Activated T-cell treated with anti-CD3 and anti-CD28 coated beads for 1 hour (primary cell): ENCODE results near the gene HHAT.

Experiments used
- DNase-seq: peaks from one replicate; pipeline ENCODE4 v3.0.0-alpha.2; 2020; ENCODE audit warnings: low read depth

The HHAT gene

DNA sequence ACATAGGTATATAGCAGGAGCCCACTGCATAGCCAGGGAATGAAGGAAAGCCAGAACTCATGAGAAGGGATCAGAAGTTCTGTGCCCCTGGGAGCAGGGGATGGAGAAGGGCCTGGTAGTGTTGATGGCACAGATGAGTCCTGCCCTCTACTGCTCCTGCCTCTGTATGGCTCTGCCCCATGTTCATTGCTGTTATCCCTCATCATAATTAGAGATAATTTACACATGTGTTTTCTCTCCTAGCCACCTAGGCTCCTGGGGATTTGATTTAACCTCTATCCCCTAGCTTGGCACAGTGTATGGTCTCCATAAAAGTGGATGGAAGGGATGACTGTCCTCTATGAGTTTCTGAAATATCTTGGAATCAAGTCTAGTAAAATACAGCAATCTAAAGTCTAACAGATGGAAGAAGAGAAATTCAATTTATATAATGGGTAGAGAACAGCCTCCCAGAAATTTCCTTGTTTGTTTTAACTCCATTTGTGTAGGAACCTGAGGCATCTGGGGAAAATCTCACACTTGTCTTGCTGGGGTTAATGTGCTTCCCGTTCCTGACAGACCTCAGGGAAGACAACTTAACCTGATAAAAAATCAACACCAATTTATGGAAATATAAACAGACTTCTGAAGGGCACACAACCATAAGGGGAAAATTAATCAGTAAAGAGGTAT, 393.8 kb downstream of the HHAT start:
- DNase-seq, result no peak

DNA sequence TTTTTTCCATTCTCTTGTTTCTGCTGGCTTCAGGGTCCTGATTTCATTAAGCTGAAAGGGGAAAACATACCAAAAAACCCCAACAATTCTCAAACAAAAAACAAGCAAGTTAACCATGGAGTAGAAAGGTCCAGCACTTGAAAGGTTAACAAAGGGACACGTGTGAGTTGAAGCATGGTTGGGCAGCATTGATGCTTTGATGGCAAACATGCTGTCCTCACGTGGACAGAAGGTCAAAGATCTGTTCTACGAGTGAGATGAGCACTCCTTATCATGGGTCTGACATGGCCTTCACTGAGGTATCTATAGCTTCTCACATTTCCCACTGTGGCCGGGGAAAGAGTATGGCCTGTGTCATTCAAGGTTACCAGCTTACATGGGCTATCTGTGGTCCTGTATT, 394.9 kb downstream of the HHAT start:
- DNase-seq, result no peak

DNA sequence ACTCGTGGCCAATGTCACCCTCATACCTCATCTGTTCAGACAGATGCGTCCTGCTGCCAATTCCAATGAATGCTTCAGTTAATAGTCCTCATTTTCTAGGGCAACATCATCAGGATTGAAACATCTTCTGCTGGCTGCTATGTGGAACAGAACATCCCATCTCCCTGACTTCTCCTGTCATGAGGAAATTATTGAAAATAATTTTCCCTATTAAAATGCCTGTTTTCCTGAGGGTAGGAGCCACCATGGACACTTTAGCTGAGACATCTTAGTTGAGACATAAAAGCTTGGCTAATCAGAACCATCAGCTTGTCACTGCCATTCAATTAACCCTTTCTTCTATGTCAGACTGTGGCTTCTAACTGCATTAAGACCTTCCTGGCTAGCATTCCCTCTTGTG, 396.1 kb downstream of the HHAT start:
- no peak for DNase-seq
